Measurements from ENCODE around the gene RPS4Y2.

DNA sequence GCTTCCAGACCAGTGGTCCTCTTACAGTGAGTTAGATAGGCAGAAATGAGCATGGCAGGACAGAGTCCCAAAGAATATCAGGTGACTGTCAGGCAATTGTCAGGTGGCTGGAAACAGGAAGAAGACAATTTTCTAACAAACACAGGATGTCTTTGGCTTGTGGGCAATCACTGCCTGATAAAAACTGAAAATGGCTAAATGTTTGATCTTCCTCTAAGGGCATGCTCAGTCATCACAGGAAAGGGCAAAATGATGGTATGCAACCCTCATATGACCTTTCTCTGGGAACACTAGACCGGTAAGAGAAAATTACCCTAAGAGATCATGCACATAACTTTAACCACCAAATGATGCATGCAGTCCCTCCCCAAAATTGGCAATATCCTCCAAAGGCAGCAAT, 57.6 kb downstream of the RPS4Y2 start:
- TF ChIP-seq, protein P1, sequence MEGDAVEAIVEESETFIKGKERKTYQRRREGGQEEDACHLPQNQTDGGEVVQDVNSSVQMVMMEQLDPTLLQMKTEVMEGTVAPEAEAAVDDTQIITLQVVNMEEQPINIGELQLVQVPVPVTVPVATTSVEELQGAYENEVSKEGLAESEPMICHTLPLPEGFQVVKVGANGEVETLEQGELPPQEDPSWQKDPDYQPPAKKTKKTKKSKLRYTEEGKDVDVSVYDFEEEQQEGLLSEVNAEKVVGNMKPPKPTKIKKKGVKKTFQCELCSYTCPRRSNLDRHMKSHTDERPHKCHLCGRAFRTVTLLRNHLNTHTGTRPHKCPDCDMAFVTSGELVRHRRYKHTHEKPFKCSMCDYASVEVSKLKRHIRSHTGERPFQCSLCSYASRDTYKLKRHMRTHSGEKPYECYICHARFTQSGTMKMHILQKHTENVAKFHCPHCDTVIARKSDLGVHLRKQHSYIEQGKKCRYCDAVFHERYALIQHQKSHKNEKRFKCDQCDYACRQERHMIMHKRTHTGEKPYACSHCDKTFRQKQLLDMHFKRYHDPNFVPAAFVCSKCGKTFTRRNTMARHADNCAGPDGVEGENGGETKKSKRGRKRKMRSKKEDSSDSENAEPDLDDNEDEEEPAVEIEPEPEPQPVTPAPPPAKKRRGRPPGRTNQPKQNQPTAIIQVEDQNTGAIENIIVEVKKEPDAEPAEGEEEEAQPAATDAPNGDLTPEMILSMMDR (IDR thresholded peaks at IDR 0.05) = no peak
- TF ChIP-seq POLR2AphosphoS5 (IDR thresholded peaks at IDR 0.05) (no peak), POLR2A (IDR thresholded peaks at IDR 0.05) (no peak)

All from stomach (tissue), 4 donors.